ENCODE measurements around the gene SMYD1.
"Not testable (repeated sequence)": the region's sequence is repeated elsewhere in the genome, so short reads cannot be mapped to it uniquely, and the experiment has no call there.

The SMYD1 gene

DNA sequence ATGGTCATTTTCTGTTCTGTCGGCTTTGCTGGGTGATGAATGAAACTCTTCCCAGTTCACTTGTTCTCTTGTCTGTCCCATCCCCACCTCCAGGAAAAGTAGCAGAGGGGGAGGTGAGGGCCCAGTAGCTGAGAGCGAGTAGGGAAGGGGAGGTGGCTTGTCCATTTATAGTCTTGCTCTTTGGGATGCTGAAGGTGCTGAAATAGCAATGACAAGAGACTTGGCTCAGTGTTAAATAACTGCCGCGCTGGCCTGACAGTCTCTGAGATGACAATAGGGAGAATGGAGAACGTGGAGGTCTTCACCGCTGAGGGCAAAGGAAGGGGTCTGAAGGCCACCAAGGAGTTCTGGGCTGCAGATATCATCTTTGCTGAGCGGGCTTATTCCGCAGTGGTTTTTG lies at the start of gene SMYD1:
TSS of gene SMYD1 (plus strand) at position 228 of the 400 bp plus-strand sequence. CDS start at position 268, 40 bp downstream.
- no peak for DNase-seq (ENCODE audit: low read depth)

DNA sequence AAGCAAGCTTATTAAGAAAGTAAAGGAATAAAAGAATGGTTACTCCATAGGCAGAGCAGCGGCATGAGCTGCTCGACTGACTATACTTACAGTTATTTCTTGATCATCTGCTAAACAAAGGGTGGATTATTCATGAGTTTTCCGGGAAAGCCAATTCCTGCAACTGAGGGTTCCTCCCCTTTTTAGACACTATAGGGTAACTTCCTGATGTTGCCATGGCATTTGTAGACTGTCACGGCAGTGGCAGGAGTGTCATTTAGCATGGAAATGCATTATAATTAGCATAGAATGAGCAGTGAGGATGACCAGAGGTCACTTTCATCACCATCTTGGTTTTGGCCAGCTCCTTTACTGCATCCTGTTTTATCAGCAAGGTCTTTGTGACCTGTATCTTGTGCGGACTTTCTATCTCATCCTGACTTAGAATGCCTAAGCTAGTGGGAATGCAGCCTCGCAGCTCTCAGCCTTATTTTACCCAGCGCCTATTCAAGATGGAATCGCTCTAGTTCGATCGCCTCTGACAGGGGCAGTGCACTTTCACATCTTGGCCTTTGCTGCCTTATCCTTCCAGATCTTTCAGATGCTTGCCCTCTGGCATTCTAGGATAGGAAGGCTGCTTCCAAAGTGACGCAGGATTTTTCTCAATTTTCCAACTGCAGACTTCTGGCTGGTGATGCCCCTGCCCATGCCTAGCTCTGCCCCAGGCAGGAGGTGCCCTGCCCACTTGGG lies 49.4 kb upstream of the SMYD1 start:
- not testable (repeated sequence) for DNase-seq (ENCODE audit: low read depth)

DNA sequence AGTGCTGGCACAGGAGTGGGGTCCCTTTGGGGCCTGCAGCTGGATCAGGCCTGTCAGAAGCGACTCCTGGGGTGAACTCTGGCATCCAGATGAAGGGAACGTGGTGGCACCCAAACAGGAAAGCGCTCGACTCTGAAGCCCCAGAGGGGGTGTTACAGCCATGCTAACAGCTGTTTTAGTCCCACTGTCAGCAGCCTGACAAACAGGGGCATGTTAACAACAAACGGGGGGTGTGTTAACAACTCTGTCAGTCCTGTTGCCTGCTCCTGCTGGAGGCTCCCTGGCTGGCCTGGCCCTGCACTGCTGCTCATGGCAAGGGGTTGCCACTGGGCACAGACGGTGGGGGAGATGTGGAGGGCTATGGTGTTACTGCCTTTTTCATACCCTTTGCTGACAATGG lies 48.7 kb upstream of the SMYD1 start:
- DNase-seq (ENCODE audit: low read depth): no peak

DNA sequence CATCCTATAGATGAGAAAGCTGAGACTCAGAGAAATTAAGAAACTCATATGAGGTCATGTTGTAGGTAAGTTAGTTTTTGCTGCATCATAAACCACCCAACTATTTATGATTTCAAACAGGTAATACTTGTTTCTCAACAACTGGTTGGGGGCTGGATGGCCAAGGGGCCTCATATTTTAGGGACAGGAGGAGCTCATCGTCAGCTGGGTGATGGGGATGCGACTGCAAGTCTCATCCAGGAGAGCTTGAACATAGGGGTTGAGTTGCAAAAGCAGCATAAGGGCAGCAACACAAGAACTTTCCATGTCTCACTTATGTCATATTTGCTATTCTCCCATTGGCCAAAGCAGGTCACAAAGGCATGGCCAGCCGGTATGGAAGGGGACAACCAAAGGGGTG lies 47.6 kb upstream of the SMYD1 start:
- DNase-seq (ENCODE audit: low read depth): no peak

DNA sequence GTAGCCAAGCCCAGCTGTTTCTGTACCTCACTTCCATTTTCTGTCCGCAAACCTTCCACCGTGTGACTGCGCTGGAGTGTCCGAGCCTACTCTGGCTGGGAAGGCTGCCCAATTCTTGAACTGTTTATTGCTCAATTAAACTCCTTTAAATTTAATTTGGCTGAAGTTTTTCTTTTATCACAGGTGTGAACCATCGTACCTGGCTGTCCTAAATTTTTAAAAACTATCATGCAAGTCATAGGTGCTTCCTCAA lies 45.0 kb upstream of the SMYD1 start:
- DNase-seq (ENCODE audit: low read depth): no peak

DNA sequence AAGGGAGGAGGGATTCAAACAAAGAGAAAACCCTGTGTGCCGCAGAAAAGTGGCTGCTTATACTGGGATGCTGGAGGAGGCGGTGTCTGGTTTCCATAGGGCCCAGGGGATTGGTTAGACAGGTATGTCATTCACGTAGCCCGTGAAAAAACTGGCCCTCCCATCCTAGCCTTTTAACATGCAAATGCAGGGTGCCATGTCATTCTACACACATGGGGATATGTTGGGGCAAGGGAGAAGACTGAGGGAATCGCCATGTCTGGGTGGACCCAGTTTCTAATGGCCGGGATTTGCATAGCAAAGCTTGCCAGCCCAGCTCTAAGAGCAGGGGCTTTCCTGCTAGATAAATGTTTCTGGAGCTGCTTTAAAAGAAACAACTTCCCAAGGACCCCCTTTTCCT lies 43.1 kb upstream of the SMYD1 start:
- DNase-seq (ENCODE audit: low read depth): no peak

DNA sequence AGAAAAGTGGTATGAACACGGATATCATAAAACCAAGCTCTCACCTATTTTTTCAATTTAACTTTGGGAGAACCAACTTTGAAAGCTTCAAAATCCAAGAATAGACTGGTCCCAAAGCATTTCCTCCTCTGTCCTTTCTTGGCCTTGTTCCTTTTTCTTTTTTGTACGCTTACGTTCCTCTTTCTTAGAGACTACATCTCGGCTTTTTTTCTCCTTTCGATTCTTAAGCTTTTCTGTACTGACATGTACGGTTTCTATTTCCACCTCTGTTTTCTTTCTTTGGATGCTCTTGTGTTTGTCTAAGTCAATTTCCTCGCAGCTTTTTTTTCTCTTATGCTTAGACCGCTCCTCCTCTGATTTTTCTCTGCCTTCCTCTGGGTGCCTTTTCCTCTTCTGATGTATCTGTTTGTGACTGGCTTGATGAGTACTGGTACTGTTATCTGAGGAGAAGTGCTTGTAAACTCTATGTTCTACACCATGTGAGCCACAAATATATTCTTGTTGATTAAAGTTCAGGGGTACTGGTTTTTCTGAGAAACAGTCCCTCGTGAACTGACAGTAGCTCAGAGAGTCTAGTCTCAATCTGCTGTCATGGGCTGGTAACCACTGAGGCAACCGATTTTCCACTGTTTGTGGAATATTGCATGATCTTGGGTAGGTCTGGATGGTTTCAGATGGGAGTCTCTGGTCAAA lies 39.8 kb upstream of the SMYD1 start:
- no peak for DNase-seq (ENCODE audit: low read depth)

DNA sequence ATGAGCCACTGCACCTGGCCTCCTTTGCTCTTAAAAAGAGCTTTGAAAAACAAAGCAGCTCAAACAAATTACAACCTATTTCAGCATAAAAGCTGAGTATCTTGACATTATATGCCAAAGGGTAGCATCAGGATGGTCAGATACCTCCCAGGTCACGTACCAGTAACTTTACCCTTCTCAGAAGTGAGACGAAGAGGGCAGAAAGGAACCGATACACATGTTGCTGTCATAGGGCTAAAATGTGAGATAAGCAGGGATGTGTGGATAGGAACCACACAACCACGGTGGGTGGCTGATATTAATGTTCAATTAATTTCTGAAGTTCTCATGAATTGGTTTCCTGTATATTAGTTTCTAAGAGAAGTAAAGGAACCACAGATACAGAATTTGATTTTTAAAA lies 38.7 kb upstream of the SMYD1 start:
- no peak for DNase-seq (ENCODE audit: low read depth)

DNA sequence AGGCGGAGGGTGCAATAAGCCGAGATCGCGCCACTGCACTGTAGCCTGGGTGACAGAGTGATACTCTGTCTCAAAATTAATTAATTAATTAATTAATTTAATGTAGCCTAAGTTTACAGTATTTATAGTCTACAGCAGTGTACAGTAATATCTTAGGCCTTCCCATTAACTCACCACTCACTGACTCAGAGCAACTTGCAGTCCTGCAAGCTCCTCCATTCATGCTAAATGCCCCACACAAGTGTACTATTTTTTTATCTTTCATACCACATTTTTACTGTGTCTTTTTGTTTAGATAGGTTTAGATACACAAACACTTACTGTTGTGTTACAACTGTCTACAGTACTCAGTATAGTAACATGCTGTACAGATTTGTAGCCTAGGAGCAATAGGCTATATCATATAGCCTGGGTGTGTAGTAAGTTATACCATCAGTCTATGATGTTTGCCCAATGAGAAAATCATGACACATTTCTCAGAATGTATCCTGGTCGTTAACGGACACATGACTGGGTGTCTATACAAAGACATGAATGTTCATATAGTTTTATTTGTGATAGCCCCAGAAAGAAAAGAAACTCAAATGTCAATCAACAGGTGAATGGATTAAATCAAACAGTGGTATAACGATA lies 35.4 kb upstream of the SMYD1 start:
- no peak for DNase-seq (ENCODE audit: low read depth)

DNA sequence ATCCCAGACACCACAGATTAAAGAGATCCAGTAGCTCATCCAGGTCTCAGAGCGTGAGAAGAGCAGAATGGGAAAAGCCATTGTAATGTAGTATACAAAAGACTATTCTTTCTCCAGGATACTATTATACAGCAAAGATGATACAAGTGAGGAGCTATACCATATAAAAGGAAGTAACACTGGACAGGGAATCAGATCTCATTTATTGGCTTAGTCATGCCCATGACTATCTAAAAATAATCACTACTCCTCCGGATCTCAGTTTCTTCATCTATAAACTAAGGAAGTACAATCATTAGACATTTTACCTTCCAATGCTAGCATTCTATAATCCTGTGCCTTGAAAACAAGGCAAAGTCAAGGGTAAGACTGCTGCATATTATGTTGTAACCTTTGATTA lies 31.4 kb upstream of the SMYD1 start:
- no peak for DNase-seq (ENCODE audit: low read depth)

DNA sequence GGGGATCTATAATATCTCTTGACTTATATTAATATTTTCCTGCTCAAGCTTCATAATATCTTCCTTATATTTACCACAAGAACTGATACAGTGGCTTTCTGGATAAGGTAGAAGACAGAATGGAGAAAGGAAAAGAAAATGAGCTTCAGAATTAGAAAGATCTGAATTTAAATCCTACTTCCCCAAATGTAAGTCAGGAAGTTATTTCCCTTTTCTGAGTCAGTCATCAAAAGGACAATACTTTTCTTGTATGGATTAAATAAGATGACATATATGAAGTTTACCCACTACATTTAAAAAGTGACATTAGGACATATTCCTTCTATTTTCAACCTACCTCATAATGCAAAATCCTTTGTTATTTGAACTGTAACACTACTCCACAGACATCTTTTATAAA lies 31.0 kb upstream of the SMYD1 start:
- no peak for DNase-seq (ENCODE audit: low read depth)

DNA sequence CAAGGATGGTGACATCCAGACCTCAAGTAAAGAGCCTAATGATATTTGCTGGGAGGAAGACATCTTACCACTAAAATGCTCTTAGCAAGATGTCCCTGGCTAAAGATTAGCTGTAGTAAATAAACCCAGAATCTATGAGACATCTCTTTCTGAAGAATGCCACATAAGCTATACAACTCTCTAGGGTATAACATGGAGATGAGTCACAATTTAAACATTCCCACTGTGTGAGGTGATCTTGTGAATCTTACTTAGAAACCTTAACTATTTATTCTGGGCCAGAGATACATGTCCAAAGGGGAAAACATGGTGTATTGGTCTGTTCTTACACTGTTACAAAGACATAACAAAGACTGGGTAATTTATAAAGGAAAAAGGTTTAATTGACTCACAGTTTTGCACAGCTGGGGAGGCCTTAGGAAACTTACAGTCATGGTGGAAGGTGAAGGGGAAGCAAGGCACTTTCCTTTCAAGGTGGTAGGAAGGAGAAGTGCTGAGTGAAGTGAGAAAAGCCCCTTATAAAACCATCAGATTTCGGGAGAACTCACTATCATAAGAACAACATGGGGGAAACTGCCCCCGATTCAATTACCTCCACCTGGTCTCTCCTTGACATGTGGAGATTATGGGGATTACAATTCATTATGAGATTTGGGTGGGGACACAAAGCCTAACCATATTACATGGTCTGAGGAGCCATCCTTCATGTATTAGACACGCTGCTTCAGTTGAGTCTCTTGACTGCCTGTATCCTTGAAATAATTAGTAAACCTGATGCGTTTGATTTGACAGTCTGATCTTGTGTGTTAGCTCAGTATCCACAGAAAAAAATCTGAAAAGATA lies 29.1 kb upstream of the SMYD1 start:
- no peak for DNase-seq (ENCODE audit: low read depth)

DNA sequence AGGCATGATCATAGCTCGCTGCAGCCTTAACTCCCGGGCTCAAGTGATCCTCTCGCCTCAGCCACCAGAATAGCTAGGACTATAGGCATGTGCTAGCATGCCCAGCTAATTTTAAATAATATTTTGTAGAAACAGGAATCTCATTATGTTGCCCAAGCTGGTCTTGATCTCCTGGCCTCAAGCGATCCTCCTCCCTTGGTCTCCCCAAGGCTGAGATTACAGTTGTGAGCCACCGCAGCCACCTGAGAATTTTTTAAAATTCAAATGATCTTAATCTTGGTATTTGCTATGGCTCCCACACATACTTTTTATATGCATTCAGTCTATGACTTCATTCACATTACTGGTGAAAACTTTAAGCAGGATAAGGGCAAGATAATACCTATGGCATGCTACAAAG lies 25.1 kb upstream of the SMYD1 start:
- no peak for DNase-seq (ENCODE audit: low read depth)

DNA sequence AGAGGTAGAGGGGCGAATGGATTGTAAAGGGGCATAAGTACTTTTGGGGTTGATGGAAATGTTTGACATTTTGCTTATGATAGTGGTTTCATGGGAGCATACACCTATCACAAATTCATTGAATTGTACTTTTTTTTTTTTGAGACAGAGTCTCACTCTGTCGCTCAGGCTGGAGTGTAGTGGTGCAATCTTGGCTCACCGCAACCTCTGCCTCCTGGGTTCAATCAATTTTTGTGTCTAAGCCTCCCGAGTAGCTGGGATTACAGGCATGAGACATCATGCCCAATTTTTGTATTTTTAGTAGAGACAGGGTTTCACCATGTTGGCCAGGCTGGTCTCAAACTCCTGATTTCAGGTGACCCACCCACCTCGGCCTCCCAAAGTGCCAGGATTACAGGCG lies 22.1 kb upstream of the SMYD1 start:
- not testable (repeated sequence) for DNase-seq (ENCODE audit: low read depth)

DNA sequence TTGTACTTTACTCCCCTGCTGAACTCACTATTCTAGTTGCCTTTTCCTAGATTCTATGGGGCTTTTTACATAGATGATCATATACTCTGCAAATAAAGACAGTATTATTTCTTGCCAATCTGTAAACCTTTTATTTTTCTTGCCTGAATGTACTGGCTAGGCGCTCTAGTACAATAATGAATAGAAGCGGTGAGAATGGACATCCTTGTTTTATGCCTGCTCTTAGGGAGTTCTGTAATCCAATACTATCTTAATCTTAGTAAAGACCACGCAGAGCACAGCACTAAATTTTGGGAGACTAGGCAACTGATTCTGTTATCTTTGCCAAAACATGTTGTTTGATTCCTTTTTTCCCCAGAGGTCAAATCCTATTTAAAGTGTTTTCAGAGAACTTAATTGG lies 19.1 kb upstream of the SMYD1 start:
- DNase-seq (ENCODE audit: low read depth): no peak

DNA sequence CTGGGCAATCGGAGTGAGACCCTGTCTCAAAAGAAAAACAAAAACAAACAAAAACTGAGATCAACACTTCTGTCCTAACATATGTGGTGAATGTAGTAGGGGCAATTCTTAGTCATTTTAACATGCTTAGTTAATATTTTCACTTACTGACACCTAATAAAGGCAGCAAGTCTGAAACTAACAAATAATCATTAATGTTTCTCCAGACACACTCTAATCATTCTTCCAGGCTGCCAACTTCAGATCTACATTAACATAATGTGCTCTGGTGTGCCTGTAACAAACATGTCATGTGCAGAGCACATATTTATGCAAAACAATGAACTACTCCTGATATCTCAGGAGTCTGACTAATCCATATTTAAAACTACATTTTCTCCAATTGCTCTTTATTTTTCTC lies 18.0 kb upstream of the SMYD1 start:
- no peak for DNase-seq (ENCODE audit: low read depth)

DNA sequence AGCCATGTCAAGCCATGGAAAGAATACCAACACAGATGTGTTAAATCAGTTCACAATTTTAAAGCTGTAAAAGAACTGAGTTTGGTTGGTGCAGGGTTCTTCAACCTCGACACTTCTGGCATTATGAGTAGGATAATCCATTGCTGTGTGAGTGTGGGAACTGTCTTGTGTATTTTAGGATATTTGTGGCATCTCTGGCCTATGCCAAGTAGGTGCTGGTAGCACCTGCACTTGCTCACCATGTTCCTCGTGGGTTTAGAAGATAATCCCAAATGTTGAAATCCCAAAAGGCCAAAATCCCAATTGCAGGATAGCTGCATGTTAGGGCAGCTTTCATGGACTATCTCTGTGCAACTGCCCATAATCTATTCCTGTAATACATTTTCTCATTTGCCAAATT lies 15.8 kb upstream of the SMYD1 start:
- no peak for DNase-seq (ENCODE audit: low read depth)

DNA sequence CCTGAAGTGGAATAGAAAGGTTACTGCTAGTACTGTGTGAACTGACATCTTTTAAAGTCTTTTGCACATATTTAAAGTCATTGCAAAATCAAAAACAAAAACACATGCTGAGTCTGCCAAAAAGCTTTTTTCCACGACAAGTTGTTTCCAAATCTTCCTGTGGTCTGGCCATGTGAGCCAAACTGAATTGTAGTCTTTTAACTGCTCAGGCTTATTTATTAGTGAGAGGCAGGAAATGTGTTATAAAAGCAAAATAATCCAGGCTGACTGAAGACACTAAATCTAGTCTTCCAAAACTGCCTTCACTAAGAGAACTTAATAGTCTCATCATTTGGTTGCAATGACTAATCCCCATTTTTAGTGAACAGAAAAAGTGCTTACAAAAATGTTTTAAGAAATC lies 14.3 kb upstream of the SMYD1 start:
- no peak for DNase-seq (ENCODE audit: low read depth)

DNA sequence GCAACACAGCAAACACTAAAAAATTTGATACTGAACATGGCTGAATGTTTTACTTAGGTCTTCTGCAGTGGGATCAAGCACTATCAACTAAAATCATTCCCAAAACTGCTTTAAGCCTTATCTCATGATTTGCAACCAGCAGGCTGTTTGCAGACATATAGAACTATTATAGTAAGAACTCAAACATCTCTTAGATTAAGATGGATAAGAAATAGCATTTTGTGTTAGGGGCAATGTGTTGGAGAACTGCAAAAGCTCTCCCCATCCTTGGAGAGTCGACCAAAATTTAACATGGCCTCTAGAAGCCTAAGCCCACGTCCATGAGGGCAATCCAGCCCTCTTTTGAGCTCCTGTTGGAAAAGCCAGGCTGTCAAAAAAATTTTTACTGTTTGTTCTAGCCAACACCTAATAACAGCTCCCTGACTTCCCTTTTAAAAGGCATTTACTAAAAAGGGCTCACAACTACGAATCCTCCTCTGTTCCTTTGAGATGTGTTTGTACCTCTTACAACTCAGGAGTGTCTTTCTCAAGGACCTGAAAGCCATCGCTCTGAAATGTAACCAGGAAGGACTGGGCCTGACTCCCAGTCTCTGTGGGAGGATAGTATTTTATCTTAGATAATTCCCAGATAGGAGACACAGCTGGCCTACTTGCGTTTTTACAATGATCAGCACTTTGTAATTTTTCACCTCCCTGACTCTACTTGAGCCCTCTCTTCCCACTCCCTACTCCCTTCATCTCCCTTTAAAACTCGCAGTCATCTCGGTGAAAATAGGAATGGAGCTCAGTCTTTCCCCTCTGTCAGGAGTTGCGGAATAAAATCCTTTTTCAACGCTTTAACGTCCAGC lies 13.5 kb upstream of the SMYD1 start:
- no peak for DNase-seq (ENCODE audit: low read depth)

DNA sequence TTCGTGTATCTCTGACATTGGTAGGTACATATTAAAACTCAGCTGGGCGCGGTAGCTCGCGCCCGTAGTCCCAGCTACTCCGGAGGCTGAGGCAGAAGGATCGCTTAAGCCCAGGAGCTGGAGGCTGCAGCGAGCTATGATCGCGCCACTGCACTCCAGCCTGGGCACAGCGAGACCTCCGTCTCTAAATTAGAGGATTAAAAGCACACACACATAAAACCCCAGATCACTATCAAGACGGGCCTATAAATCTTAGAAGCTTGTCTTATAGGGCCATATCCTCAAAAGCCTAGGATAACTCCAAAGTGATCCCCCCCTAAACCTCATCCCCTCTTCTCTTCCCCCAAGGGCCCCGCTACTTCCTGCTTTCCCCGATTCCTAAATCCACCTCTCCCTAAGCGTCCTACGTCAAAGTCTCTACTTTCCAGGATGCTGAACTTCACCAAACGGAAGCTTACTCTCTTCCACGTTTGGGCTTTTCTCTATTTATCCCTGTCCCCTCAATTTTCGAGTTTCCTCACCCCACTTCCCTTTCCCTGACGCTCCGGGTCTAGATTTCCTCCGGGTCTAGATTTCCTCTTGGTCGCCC lies 12.7 kb upstream of the SMYD1 start:
- no peak for DNase-seq (ENCODE audit: low read depth)

DNA sequence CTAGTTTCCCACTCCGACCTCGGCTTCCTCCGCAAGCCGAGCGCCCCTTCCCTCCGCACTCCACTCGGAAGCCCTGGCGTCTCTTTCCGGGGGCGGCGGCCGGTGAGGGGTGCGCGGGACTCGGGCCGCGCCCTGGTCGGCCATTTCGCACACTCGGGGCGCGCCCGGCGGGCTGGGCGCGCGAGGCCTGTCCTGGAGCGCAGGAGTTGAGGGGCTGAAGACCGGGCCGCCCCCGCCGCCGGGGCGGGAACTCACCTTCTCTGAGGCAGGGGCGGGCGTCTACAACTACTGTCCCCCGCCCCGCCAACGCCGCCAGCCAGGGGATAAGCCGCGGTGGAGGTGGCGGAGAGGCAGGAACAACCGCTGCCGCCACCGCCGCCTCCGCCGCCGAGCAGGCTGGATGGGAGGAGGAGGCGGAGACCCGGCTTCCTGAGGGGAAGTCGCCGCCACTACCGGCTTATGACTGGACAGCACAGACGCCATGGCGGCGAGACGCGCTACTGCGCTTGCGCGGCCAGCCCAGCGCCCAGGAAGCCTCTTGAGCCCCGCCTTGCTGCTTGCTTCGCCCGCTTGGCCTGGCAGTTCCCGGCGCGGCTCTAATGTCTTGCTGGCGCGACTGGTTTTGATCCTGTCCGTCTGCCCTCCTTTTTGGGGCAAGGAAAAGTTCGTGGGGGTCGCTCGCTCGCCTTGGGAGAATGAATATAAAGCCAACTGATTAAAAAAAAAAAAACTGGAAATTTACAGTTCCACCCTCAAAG lies 12.1 kb upstream of the SMYD1 start, which contains the start of gene KRCC1:
TSS of gene KRCC1 (minus strand) at position 413 of the 758 bp plus-strand sequence. CDS start 27,220 bp downstream, outside the sequence.
- peak; percentile 92 for DNase-seq (ENCODE audit: low read depth)

All from activated T-helper 9 cell treated with anti-CD3 and anti-CD28 coated beads, Interleukin-2, amount 50 U/mL, for 16 hours (primary cell).